K562 (cell line): ENCODE measurements around the gene ABHD16B.

Source experiments
- CBFA2T2 ChIP-seq: fragments of 450-650 bp; conservative IDR thresholded peaks from 2 replicates; pipeline ENCODE4 v1.6.1; 2017; ENCODE audit warnings: mild to moderate bottlenecking
- CXXC5 ChIP-seq: fragments of 250-450 bp; sonication (Bioruptor Pico); IDR thresholded peaks from 2 replicates; pipeline ENCODE4 v1.8.0; 2022; ENCODE audit warnings: inconsistent platforms, mild to moderate bottlenecking, moderate library complexity
- FOXP1 ChIP-seq: sonication (generic); formaldehyde crosslinking; IDR thresholded peaks from 2 replicates; pipeline ENCODE4 v1.8.0; 2022; ENCODE audit warnings: mild to moderate bottlenecking, missing genetic modification reagents
- HCFC1 ChIP-seq: IDR thresholded peaks from 2 replicates; pipeline ENCODE4 v1.6.1; 2012; ENCODE audit warnings: low read depth, low read length, improper control_type of control experiment
- HDAC2 ChIP-seq: fragments of 450-650 bp; IDR thresholded peaks from 2 replicates; pipeline ENCODE4 v1.6.1; 2016; ENCODE audit warnings: mild to moderate bottlenecking
- IRF2 ChIP-seq: sonication (generic); formaldehyde crosslinking; IDR thresholded peaks from 2 replicates; pipeline ENCODE4 v1.8.1; 2022; ENCODE audit warnings: mild to moderate bottlenecking, missing genetic modification reagents
- KDM1A ChIP-seq, 2 experiments: fragments of 450-650 bp; IDR thresholded peaks; 2 replicates each; pipeline ENCODE4 v1.6.1; 2016; ENCODE audit warnings: mild to moderate bottlenecking in 2 of 2
- MAFG ChIP-seq: fragments of 450-650 bp; conservative IDR thresholded peaks from 2 replicates; pipeline ENCODE4 v1.6.1; 2016; ENCODE audit warnings: missing genetic modification characterization, missing compliant biosample characterization
- MEIS2 ChIP-seq: fragments of 450-650 bp; IDR thresholded peaks from 2 replicates; pipeline ENCODE4 v1.6.1; 2014; ENCODE audit warnings: mild to moderate bottlenecking; ENCODE audit not compliant: partially characterized antibody
- RFX1 ChIP-seq: fragments of 450-650 bp; IDR thresholded peaks from 2 replicates; pipeline ENCODE4 v1.6.1; 2016; ENCODE audit warnings: mild to moderate bottlenecking, moderate library complexity
- ZFPM2 ChIP-seq: fragments of 250-450 bp; sonication (Bioruptor Pico); IDR thresholded peaks from 2 replicates; pipeline ENCODE4 v1.5.1; 2022; ENCODE audit warnings: mild to moderate bottlenecking
- TF ChIP-seq, protein P1 (sequence below), 3 experiments: IDR thresholded peaks in 2 of 3; conservative IDR thresholded peaks in 1 of 3; 2 replicates each; pipeline ENCODE4 v1.5.1; 2011 to 2012; ENCODE audit warnings: low read length in 3 of 3, mild to moderate bottlenecking in 3 of 3, control low read depth in 2 of 3, improper control_type of control experiment in 1 of 3, inconsistent platforms in 1 of 3, low read depth in 1 of 3, mixed read lengths in 1 of 3, moderate library complexity in 1 of 3; ENCODE audit not compliant: insufficient read depth in 2 of 3
- TF ChIP-seq, protein P2 (sequence below): sonication (generic); formaldehyde crosslinking; IDR thresholded peaks from 2 replicates; pipeline ENCODE4 v1.8.0; 2022; ENCODE audit warnings: missing genetic modification reagents, mild to moderate bottlenecking, moderate library complexity, borderline replicate concordance

DNA sequence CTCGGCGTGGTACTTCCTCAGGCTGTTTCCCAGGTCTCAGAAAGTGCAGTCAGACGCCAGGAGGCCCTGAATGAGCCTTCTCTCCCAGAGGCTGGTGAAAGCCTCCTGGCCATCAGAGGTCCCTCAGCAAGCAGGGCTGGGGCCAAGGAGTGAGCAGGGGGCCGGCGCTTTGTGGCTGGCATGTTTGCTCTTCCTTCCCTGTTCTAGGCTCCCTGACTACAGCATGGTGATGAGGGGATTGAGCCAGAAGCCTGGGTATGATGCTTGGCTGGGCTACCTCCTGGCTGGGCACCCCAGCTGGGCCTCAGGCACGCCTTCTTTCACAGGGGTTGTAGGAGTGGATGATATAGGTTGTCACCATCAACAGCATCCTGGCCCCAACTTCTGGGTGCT, 21.9 kb downstream of the ABHD16B start:
- TF ChIP-seq CXXC5 (CRISPR knock-in tag) (no peak), MEIS2 (no peak), RFX1 (no peak), ZFPM2 (CRISPR knock-in tag) (no peak), MAFG (no peak), IRF2 (CRISPR knock-in tag) (no peak), FOXP1 (CRISPR knock-in tag) (no peak), HCFC1 (no peak), KDM1A (IDR thresholded peaks at IDR 0.05) (no peak), HDAC2 (no peak), CBFA2T2 (no peak)
- TF ChIP-seq, protein P1, sequence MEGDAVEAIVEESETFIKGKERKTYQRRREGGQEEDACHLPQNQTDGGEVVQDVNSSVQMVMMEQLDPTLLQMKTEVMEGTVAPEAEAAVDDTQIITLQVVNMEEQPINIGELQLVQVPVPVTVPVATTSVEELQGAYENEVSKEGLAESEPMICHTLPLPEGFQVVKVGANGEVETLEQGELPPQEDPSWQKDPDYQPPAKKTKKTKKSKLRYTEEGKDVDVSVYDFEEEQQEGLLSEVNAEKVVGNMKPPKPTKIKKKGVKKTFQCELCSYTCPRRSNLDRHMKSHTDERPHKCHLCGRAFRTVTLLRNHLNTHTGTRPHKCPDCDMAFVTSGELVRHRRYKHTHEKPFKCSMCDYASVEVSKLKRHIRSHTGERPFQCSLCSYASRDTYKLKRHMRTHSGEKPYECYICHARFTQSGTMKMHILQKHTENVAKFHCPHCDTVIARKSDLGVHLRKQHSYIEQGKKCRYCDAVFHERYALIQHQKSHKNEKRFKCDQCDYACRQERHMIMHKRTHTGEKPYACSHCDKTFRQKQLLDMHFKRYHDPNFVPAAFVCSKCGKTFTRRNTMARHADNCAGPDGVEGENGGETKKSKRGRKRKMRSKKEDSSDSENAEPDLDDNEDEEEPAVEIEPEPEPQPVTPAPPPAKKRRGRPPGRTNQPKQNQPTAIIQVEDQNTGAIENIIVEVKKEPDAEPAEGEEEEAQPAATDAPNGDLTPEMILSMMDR (IDR thresholded peaks at IDR 0.05 in 2 of 3, conservative IDR thresholded peaks at IDR 0.05 in 1 of 3; ENCODE audit: insufficient read depth in 2 of 3, low read depth in 1 of 3, low read length in 3 of 3): no peak
- TF ChIP-seq, protein P2, sequence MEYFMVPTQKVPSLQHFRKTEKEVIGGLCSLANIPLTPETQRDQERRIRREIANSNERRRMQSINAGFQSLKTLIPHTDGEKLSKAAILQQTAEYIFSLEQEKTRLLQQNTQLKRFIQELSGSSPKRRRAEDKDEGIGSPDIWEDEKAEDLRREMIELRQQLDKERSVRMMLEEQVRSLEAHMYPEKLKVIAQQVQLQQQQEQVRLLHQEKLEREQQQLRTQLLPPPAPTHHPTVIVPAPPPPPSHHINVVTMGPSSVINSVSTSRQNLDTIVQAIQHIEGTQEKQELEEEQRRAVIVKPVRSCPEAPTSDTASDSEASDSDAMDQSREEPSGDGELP (CRISPR knock-in tag): no peak
